Measurements from ENCODE around the gene PNPLA4.

PNPLA4 gene, protein sequence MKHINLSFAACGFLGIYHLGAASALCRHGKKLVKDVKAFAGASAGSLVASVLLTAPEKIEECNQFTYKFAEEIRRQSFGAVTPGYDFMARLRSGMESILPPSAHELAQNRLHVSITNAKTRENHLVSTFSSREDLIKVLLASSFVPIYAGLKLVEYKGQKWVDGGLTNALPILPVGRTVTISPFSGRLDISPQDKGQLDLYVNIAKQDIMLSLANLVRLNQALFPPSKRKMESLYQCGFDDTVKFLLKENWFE

DNA sequence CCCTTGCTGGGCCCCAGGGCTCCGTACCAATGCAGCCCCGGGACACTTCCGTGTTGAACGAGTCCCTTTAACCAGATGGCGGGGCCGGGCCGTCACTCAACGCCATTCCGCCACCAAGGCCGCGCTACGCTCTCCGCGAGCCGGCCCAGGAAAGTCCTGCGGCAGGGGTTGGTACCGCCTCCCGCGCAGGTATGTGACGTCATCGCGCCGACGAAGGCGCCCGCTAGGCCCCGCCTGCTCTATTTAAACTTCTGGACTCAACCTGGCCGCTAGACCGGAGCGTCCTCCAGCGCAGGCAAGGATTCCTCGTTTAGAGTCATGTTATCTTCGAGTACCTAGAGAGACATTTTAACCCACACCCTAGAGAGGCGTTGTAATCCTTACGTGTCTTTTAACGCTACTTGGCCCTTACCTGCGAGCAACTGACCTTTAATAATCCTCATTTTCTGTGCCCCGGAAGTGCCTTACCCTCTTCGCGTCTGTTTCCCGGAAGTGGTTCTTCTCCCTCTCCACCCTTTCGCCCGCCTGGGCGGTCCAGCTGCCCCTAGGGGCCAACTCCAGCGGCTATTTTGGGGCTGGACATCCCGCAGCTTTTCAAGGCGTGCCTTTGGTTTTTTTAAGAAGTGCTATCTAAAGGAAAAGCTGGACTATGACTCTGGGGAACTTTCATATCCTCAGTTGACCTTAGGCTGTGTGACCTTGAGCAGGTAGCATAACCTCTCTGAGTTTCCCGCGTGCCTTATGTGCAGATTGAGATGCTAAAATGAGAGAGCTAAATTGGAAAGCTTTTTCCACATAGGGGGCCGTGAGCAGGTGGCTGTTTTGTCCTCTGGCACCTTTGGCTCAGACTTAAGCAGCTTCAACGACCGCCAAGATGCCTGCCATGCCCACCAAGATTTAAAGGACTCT lies at the start of gene PNPLA4:
Gene PNPLA4, minus strand, starts transcription at position 155 of the 909 bp plus-strand sequence. CDS start 1,294 bp downstream, outside the sequence.
- peak; percentile 81 for DNase-seq (ENCODE audit: low spot score)

DNA sequence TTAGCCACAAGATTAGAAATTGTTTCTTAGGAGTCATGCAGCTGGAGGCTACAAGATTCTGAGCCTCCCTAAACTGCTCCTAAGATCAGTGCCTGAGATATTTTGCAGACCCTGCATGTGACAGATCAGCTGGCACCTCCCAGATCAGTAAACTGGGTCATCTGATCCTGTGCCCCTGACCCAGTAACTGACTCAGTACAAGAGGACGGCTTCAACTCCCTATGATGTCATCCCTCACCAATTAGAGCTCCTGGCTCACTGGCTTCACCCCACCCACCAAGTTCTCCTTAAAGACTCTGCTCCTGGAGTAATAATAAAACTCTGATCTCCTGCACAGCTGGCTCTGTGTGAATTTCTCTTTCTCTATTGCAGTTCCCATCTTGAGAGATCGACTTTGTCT lies 45.4 kb upstream of the PNPLA4 start:
- DNase-seq (ENCODE audit: low spot score), result no peak

DNA sequence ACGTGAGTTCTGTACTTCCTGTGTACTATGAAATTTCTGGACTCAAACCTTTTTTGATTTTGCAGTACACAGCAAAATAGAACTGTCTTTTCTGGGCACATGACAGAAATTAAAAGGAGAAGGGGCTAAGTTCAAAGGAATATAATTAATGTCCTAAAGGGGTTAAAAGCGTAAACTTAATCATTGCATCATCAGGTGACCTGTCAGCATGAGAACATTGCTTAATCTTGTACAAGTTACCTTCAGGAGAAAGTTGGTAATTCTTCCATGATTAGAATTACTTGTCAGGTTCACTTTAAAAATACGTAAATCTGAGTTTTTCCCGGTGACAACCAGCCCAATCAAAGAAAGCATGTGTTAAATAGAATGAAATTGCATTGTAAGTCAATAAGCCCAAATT lies 43.2 kb upstream of the PNPLA4 start:
- no peak for DNase-seq (ENCODE audit: low spot score)

DNA sequence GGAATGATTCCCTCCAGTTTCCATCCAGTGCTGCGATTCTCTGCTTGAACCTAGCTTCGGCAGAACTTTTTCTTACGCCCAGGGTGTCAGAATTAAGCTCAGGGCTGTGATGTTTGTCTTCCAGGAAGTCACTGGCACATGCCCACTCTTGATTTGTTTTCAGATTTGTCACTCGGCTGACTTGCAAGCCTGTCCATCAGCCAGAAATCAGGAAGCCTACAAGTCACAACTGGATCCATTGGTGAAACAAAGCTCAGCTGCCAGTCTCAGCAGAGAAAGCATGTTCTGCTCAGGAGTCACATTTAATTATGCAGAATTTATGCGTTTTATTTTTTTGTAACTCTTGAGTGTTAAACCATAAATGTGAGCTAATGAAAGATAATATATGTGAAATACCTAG lies 38.2 kb upstream of the PNPLA4 start:
- DNase-seq (ENCODE audit: low spot score), result no peak

DNA sequence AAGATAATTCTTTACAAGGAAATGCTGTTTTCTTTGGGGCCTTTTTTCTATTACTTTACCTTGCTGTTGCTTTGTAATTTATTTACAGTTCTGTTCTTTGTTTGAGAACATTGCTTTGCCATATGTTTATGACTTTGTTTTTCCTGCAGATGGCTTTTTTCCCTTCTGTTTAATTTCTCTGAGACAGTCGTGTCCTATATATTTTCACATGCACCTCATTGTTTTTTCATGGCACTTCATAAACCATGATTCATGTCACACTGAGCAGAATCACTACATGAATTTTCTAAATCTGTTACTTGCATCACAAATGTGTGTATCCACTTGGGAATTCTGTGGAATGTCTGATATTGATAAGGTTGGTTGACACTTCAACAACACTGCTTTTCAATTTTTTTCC lies 33.0 kb upstream of the PNPLA4 start:
- DNase-seq (ENCODE audit: low spot score), result no peak

DNA sequence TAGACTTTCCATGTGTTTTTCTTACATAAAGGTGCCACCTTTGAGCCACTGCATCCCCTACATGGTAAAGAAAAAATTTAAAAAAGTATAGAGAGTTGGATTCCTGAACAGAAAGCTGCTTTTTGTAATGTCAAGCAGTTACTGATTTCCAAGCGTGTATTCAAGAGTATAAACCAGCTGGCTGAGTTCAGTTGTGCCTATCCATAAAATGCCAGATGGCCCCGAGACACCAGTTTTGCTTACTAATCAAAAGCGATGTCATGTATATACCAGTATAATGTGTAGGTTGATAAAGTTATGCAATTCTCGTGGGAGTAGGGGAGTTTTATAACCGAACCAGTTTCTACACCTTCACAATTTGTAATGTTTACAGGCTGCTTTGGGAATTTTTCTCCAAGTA lies 26.2 kb upstream of the PNPLA4 start:
- no peak for DNase-seq (ENCODE audit: low spot score)

DNA sequence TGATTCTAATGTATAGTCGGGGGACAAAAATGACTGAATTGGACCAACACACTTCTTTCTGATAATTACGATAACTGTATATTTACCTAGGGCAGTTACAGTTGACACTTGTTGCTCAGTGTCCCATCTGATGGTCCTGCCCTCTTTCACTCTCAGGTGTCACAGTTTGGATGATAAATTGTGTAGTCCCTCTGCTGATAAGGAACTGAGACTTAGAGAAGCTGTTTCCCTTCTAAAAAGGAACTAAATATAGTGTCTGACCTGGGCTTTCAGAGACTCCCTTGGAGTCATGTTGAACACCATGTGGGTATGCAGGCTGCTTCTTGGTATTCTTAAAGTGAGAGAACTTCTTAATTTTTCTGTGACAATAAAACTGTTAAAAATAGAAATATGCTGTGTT lies 23.7 kb upstream of the PNPLA4 start:
- DNase-seq (ENCODE audit: low spot score), result no peak

DNA sequence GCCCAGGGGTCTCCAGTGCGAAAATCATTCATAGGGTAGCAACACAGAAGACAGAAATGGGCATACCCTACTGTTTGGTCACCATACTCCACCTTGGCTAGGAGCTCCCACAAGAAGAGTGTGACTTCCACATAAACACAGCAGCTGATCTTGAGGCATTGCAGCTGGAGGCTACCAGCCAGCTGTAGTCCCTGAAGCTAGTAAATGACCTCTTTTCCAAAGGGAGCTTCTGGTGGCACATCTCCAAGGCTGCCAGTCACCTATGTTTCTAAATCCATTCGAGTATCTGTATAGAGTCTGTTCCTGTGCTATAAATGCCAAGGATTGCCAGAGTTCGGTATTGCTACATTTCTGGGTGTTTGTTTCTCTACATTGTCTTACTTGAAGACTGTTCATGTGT lies 21.3 kb upstream of the PNPLA4 start:
- no peak for DNase-seq (ENCODE audit: low spot score)

DNA sequence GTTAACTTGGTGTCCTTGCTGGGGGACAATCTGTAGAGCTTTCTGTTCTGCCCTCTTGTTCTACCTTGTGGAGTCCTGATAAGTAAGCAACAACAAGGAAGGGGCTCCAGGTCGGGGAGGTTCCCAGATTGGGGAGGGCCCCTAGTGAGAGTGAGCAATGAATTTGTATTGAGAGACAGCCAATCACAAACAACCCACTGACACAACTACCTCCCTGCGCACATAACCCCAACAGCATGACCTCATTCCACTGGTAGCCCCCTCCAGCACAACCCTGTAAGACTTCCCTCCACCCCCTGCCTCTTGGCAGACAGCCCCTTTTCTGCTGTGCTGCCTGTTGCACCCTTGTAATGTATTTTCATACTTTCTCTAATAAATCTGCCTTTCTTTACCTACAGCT lies 19.7 kb upstream of the PNPLA4 start:
- no peak for DNase-seq (ENCODE audit: low spot score)

DNA sequence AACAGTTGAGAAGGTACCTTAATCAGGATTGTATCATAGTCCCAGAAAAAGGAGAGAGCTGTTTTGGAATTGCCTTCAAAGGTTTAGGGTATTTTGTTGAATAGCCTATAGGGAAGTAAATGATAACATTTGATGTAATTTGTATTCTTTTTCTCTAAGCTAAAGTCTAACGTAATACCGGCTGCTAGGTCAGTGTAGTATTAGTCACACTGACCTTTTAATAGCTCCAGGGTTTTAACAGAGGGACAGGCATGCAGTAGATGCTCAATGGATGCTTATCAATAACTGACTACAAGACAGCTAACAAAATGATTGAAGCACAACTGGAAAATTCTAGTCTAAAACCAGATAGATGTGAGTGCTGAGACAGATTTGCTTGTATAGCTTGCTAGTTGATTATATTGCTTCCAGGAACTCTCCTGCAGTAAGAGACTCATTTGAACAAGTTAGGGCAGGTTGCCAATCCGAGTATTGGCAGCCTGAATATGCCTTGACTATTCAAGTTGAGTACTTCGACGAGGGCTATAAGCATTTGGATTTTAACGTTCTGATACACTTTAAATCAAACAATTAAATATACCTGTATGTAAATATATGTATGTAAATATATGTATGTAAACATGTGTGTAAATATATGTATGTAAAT lies 16.5 kb upstream of the PNPLA4 start:
- DNase-seq (ENCODE audit: low spot score), result no peak

DNA sequence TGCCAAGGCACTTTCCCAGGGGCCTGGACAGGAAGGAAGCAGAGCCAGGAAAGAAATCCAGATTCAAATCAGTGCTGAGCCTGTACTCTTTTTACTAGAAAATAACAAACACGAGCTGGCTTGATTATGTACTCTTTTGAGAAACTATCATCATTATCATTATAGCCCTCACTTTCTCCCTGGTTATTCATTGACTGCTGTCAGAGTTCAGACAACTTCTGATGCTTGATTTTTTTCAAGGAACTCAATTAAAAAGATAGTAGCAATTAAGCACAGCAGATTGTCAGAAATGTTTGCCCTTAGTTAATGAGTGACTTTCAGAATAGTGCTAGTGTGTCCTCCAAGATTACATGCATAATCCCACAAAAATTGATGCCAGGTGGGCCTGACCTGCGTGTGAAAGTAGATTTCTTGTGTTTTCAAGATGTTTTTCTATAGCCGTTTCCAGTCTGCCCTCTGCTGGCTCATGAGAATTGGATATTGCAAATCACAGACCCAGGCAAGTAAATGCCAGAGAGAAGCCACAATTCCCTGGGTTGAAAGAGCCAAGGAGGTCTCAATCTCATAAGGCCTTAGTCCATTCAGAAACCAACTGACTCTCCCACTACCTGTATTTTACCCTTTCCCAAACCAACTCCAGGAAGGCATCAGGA lies 14.3 kb upstream of the PNPLA4 start:
- peak; percentile 1 for DNase-seq (ENCODE audit: low spot score)

DNA sequence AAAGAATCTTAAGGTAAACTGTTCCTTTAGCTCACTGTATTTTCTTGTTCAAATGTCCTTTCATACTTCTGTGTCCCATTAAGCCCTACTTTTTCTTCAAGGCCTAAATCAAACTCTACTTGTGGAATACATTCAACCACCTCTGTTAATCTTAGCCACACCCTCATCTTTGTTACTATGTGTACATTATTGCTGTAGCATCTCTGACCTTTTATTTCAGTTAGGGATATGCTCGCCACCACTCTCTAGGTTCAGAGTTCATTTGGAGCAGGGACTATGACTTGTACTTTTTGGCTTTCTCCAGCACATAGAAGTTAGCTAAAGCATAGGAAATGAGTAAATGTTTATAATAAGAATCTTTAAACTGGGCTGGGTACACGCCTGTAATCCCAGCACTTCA lies 6.8 kb upstream of the PNPLA4 start:
- DNase-seq (ENCODE audit: low spot score), result no peak

DNA sequence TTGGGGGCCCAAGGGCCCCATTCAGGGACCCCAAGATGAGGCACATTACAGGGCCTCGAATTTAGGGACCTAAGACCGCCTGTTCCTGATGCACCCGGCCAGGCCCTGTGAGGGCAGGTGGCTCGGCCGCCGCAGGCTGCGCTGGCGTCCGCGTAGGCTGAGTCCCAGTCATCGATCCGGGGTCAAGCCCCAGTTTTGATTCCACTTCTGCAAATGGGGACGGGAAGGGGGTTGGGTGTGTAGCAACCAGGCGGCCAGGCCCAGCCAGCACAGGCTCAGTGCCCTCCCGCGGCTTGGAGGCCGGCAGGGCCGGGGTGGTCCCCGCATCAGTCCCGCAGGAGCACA lies 327 bp downstream of the PNPLA4 start:
- DNase-seq (ENCODE audit: low spot score), result no peak

DNA sequence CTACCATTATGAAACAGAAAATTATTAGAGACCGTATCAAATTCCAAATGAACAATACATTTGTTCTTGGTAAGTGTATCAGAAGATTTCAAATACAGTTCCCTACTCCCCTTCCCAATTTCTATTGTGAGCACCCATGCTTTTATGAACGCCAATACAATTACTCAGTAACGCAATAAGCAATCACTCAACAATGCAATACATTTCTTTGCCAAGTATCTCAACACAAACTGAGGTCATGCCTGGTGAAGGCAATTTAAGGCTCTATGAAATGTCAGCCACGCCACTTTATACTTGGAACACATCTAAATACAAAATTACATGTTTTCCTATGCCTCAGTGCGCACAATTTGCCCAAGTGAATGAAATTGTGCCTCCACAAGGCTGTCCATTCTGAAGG lies 712 bp downstream of the PNPLA4 start:
- peak; percentile 1 for DNase-seq (ENCODE audit: low spot score)

DNA sequence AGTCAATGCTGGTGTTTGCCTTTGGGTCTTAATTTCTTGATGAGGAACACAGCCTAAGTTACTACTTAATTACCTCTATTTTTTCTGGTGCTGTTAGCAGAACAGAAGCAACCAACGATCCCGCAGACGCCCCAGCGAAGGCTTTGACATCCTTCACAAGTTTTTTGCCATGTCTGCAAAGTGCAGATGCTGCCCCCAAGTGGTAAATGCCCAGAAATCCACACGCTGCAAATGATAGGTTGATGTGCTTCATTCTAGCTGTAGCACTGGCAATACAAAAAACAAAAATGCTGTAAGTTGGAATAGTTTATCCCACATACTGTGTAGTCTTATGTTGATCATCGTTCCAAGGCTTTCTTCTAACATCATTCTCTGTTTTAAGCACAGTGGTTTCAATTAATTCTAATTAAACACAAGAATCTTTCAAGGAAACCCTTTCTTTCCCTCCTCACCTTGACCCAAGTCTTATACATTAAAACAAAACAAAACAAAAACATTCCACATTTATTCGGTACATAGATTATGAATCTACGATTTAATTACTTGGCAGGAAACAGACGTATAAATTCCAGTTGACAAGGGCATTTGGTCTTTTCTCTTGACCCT lies 1.2 kb downstream of the PNPLA4 start:
- peak; percentile 42 for DNase-seq (ENCODE audit: low spot score)

DNA sequence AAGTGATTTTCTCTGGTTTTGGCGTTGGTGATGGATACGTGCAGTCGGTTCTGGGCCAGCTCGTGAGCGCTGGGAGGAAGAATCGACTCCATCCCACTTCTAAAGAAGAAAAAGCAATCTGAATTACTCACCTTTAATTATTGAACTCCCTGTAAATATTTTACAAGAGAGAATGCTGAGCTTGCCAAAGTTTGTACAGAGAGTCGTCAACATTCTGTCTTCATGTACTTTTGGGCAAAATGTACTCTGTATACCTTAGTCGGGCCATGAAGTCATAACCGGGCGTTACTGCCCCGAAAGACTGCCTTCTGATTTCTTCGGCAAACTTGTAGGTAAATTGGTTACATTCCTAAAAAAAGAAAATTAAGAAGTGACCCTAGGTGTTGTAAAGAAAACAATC lies 5.5 kb downstream of the PNPLA4 start:
- no peak for DNase-seq (ENCODE audit: low spot score)

DNA sequence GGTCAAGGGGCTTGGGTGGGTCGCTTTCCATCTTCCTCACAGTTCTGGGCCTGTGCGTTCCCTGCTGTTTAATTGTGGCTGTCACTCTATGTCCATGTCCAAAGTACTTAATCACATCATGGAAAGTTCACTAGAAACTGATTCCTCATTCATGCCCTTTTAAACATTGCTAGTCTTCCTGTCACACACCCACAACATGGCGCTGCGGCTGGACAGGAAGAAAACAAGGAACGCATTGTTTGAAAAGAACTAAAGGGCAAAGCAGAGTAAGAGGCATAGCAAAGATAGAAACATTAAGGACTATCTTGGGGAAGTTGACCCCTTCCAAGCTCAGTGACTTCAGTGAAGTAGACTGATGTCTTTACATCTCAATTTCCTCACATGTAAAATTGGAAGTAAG lies 18.4 kb downstream of the PNPLA4 start:
- no peak for DNase-seq (ENCODE audit: low spot score)

DNA sequence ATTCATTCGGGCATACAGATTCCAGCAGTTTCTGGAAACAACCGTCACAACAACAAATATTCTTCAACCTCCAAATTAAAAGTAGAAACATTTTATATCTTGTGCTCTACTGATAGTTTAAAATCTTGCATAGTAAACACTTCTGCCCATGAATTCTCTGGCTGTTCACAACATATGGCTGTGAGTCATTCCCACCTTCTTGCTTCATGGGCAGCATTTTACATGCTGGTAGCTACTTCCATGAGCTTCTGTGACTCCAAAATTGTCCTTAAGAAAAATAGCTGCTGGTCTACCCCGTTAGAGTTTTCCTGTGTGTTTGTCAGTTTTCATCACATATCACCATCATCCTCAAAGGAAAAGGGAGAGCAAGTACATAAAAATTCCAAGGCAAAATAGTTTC lies 22.7 kb downstream of the PNPLA4 start:
- no peak for DNase-seq (ENCODE audit: low spot score)

DNA sequence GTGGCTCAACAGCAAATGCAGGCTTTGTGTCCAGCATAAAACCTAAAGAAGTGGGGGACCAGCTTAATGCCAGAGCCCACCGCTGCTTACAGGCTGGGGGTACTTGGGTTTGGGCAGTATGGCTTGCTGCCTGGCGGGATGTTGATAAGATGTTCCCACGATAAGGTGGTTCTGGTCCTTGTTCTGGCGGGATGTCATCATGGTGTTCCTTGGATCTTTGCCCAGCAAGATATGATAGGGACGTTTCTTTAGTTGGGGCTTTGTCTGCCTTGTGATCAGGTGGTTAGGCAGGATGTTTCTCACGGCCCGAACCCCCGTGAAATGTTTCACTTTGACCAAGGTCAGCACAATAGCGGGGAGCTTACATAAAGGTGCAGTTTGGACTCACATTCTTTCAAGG lies 35.3 kb downstream of the PNPLA4 start:
- no peak for DNase-seq (ENCODE audit: low spot score)

DNA sequence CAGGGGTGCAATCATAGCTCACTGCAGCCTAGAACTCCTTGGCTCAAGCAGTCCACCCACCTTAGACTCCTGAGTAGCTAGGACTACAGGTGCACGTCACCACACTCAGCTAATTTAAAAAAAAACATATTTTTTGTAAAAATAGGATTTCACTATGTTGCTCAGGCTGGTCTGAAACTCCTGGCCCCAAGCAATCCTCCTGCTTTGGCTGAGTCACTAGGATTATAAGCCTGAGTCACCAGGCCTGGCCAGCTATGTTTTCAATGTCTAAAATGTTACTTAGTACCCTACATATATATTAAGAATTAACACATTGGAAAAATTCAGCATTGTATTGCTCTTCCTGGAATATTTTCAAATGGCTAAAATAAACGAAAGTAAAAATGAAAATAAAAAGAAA lies 37.5 kb downstream of the PNPLA4 start:
- peak; percentile 18 for DNase-seq (ENCODE audit: low spot score)

DNA sequence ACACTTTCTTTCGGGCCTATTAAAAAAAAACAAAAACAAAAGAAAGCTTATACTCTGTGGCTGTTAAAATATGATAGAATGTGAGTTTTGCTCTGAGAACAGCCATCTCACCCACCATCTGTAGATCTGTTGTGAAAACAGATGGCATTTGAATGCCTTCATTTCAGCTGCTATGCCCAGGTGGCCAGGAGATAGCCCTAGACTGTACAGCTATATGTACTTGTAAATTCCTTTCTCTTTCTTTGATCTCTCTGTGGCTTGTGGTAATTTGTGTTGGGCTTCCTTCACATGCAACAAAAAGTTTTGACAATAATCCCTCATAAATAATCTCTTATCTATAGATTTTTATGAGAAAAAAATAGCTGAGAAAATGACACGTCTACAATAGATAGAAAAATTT lies 38.1 kb downstream of the PNPLA4 start:
- DNase-seq (ENCODE audit: low spot score), result peak; percentile 2

DNA sequence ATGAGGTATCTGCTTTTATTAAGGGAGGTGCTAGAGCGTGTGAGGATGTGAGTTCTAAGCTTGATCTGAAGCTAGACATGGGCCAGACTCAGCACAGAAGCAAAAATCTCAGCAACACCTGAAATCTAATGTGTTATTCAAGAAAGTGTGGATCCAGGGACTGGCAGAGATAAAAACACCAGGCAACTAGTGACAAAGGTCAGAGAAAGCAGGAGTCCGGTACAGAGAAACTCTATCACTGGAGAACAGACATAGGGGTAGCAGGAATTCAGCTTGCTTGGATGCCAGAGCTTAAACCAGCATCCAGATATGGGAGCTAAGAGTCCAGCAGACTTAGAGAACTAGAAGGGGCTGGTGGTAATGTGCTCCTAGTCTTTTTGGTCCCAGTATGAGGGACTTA lies 50.3 kb downstream of the PNPLA4 start:
- DNase-seq (ENCODE audit: low spot score), result no peak

All from LoVo (cell line).